ENCODE measurements around the gene ZFP42.
"Not testable (repeated sequence)": the region's sequence is repeated elsewhere in the genome, so short reads cannot be mapped to it uniquely, and the experiment has no call there.

Gene ZFP42

DNA sequence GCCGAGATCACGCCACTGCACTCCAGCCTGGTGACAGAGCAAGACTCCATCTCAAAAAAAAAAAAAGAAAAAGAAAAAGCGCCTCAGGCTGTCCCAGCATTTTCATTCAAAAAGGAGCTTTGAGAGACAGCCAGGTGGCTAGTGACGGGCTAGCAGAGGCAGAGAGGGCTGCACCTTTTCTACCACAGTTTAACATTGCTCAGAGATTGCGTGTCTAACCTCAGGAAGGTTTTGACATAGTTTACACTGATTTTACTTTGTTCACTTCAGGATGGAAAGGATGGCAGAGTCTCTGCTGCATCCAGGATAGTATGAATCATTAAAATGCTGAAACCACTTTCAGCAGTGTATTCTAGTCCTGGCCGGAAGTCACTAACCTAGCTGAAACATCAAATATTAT is 28.1 kb downstream of the ZFP42 start:
- no peak overlapping the region for H3K9ac ChIP-seq (ENCODE audit: low read length)
- H3K4me1 ChIP-seq (ENCODE audit: control insufficient read depth, insufficient read depth, low read length) = no peaks in the 10 kb centered on the region
- no peak overlapping the region for H3K4me3 ChIP-seq (ENCODE audit: low read length)
- no peaks in the 10 kb centered on the region for H3K27me3 ChIP-seq (replicated peaks; ENCODE audit: control insufficient read depth, insufficient read depth, low read length)
- no peaks in the 10 kb centered on the region for H3K9me3 ChIP-seq (ENCODE audit: control insufficient read depth, low read length)
- no peak for DNase-seq (ENCODE audit: low read depth)
- no peaks in the 10 kb centered on the region for H3K36me3 ChIP-seq (ENCODE audit: control insufficient read depth, insufficient read depth, low read length, severe bottlenecking)

DNA sequence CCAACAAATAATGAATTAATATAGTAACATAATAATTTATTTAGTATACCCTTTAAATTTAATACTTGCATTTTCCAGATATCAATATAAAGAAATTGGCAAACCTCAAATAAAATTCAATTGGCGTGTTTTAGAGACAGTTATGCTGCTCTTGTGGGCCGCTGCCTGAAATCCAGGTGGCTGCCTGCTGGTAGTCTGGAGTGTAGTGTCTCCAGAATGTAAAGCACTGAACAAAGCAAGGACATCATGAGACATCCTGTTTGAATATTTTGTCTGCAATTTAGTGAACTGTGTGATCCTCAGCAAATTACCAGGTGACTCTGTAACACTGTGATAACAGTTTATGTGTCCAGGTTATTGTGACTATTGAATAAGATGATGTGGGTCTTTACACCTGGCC is 29.9 kb downstream of the ZFP42 start:
- no peak for DNase-seq (ENCODE audit: low read depth)
- no peak overlapping the region for H3K9ac ChIP-seq (ENCODE audit: low read length)
- no peak overlapping the region for H3K4me3 ChIP-seq (ENCODE audit: low read length)

DNA sequence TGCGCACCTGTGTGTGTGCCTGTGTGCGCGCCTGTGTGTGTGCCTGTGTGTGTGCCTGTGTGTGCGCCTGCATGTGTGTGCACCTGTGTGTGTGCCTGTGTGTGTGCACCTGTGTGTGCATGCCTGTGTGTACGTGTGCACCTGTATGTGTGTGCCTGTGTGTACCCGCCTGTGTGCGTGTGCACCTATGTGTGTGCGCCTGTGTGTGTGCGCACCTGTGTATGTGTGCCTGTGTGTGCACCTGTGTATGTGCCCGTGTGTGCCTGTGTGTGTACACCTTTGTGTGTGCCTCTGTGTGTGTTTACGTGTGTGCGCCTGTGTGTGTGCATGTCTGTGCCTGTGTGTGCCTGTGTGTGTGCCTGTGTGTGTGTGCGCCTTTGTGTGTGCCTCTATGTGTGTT is 33.5 kb downstream of the ZFP42 start:
- Histone ChIP-seq H3K4me3 (ENCODE audit: low read length) (no peak overlapping the region), H3K9ac (ENCODE audit: low read length) (no peak overlapping the region), H3K36me3 (ENCODE audit: control insufficient read depth, insufficient read depth, low read length, severe bottlenecking) (no peaks in the 10 kb centered on the region), H3K9me3 (ENCODE audit: control insufficient read depth, low read length) (no peaks in the 10 kb centered on the region), H3K27me3 (replicated peaks; ENCODE audit: control insufficient read depth, insufficient read depth, low read length) (no peaks in the 10 kb centered on the region), H3K4me1 (ENCODE audit: control insufficient read depth, insufficient read depth, low read length) (no peaks in the 10 kb centered on the region)
- no peak for DNase-seq (ENCODE audit: low read depth)

More for the DNA sequence above, 29.9 kb downstream of the ZFP42 start:
- Histone ChIP-seq H3K36me3 (ENCODE audit: control insufficient read depth, insufficient read depth, low read length, severe bottlenecking) (no peaks in the 10 kb centered on the region), H3K9me3 (ENCODE audit: control insufficient read depth, low read length) (no peaks in the 10 kb centered on the region), H3K27me3 (replicated peaks; ENCODE audit: control insufficient read depth, insufficient read depth, low read length) (no peaks in the 10 kb centered on the region), H3K4me1 (ENCODE audit: control insufficient read depth, insufficient read depth, low read length) (no peaks in the 10 kb centered on the region)

DNA sequence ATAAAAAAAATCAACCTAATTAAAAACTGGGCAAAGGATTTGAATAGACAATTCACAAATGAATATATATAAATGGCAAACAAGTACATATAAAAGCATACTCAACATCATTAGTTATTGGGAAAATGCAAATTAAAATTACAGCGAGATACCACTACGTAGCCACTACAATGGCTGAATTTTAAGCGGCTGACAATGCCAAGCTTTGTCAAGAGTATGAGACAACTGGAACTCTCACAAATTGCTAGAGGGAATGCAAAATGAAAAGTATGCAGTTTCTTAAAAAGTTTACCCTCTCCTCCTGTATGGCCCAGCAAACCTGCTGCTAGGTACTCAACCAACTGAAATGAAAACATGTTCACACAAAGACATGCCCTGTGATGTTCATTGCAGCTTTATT is 34.8 kb downstream of the ZFP42 start:
- H3K9ac ChIP-seq (ENCODE audit: low read length) = no peak overlapping the region
- no peak overlapping the region for H3K4me3 ChIP-seq (ENCODE audit: low read length)
- H3K27me3 ChIP-seq (replicated peaks; ENCODE audit: control insufficient read depth, insufficient read depth, low read length) = no peaks in the 10 kb centered on the region
- no peak for DNase-seq (ENCODE audit: low read depth)
- no peaks in the 10 kb centered on the region for H3K4me1 ChIP-seq (ENCODE audit: control insufficient read depth, insufficient read depth, low read length)
- H3K36me3 ChIP-seq (ENCODE audit: control insufficient read depth, insufficient read depth, low read length, severe bottlenecking) = no peaks in the 10 kb centered on the region
- H3K9me3 ChIP-seq (ENCODE audit: control insufficient read depth, low read length) = no peaks in the 10 kb centered on the region

- H3K36me3 ChIP-seq (ENCODE audit: control insufficient read depth, insufficient read depth, low read length, severe bottlenecking) = no peaks in the 10 kb centered on the region
- H3K9ac ChIP-seq (ENCODE audit: low read length) = no peak overlapping the region
- H3K27me3 ChIP-seq (replicated peaks; ENCODE audit: control insufficient read depth, insufficient read depth, low read length) = no peaks in the 10 kb centered on the region
- H3K4me1 ChIP-seq (ENCODE audit: control insufficient read depth, insufficient read depth, low read length) = no peaks in the 10 kb centered on the region
- no peak overlapping the region for H3K4me3 ChIP-seq (ENCODE audit: low read length)
- no peaks in the 10 kb centered on the region for H3K9me3 ChIP-seq (ENCODE audit: control insufficient read depth, low read length)
- DNase-seq (ENCODE audit: low read depth) = no peak
Observed at GRCh38 chr4:188031751-188032150, 36.2 kb downstream of the ZFP42 start.

DNA sequence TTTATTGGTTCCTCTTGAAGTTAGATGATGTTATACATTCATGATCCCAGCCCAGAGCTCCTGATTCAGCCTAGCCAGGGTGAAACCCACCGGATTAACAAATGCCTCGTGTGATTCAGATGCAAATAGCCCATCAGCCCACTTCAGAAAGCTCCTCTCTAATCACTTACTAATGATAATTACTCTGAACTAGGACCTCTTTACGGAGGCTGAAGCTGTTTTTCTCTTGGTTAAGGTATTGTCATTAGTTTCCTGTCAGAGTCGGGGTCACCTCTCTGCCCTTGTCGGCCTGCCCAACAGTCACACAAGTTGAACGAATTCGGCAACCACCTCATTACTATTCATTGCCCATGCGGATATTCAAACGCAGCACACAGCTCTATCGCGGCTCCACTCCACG is 36.6 kb downstream of the ZFP42 start:
- DNase-seq (ENCODE audit: low read depth) = no peak
- Histone ChIP-seq H3K4me1 (ENCODE audit: control insufficient read depth, insufficient read depth, low read length) (no peaks in the 10 kb centered on the region), H3K4me3 (ENCODE audit: low read length) (no peak overlapping the region), H3K9me3 (ENCODE audit: control insufficient read depth, low read length) (no peaks in the 10 kb centered on the region), H3K27me3 (replicated peaks; ENCODE audit: control insufficient read depth, insufficient read depth, low read length) (no peaks in the 10 kb centered on the region), H3K9ac (ENCODE audit: low read length) (no peak overlapping the region), H3K36me3 (ENCODE audit: control insufficient read depth, insufficient read depth, low read length, severe bottlenecking) (no peaks in the 10 kb centered on the region)

DNA sequence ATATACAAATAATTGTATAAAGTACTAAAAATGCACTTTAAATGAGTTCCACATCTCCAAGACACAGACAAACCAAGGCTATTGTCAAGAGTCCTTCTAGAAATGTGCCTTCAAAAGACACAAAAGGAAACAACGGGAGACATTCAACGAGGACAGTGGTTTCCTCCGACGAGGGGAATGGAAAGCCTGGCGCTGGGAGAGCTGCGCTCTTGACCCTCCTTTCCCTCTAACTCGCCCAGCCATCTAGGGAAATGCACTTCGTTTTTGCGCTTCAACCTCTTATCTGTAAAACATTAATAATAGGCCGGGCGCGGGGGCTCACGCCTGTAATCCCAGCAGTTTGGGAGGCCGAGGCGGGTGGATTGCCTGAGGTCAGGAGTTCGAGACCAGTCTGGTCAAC is 37.0 kb downstream of the ZFP42 start:
- H3K9me3 ChIP-seq (ENCODE audit: control insufficient read depth, low read length) = no peaks in the 10 kb centered on the region
- no peak for DNase-seq (ENCODE audit: low read depth)
- H3K36me3 ChIP-seq (ENCODE audit: control insufficient read depth, insufficient read depth, low read length, severe bottlenecking) = no peaks in the 10 kb centered on the region
- H3K4me1 ChIP-seq (ENCODE audit: control insufficient read depth, insufficient read depth, low read length) = no peaks in the 10 kb centered on the region
- H3K27me3 ChIP-seq (replicated peaks; ENCODE audit: control insufficient read depth, insufficient read depth, low read length) = no peaks in the 10 kb centered on the region
- H3K9ac ChIP-seq (ENCODE audit: low read length) = no peak overlapping the region
- no peak overlapping the region for H3K4me3 ChIP-seq (ENCODE audit: low read length)

DNA sequence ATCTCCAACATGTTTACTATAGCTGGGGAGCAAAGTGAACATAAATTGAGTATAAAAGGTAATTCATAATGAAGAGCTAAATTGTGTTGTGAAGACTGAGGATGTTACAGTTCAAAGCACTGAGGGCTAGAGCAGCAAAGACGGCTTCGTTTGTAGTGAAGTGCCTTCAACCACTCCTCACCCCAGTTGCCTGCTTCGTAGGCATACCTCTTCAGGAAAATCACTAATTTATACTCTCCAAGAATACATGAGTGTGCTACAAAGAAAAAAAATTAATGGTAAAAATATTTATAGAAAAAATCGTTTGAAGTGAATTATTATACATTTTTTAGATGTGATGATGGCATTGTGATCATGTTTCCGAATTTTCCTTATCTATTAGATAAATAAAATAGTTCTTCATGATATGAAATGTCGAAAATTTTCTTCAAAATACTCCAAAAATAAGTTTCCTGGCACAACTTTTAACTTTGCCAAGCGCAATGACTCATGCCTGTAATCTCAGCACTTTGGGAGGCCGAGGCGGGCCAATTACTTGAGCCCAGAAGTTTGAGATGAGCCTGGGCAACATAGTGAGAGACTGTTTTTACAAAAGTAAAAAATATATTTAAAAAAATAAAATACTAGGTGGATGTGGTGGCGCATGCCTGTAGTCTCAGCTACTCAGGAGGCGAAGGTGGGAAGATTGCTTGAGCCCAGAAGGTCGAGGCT is 41.6 kb downstream of the ZFP42 start:
- Histone ChIP-seq H3K4me3 (ENCODE audit: low read length) (no peak overlapping the region), H3K27me3 (replicated peaks; ENCODE audit: control insufficient read depth, insufficient read depth, low read length) (no peaks in the 10 kb centered on the region), H3K36me3 (ENCODE audit: control insufficient read depth, insufficient read depth, low read length, severe bottlenecking) (no peaks in the 10 kb centered on the region), H3K4me1 (ENCODE audit: control insufficient read depth, insufficient read depth, low read length) (no peaks in the 10 kb centered on the region), H3K9ac (ENCODE audit: low read length) (no peak overlapping the region), H3K9me3 (ENCODE audit: control insufficient read depth, low read length) (no peaks in the 10 kb centered on the region)
- no peak for DNase-seq (ENCODE audit: low read depth)

DNA sequence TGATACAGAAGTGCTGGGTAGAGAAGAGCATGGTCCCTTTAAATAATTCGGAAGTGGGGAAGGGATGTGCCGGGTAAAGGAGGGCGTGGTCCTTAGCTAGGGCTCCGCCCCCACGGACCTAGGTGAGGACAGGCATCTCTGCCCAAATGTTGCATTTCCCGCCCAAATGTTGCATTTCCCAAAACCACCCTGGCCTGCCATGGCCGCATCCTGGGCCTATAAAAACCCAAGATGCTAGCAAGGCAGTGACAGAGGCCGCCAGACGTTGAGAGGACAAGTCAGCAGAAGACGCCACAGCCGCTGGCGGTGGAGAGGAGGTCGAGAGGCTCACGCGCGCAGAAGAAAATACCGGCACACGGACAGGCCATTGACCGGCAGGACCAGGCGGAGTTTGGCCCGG is 46.1 kb downstream of the ZFP42 start:
- no peaks in the 10 kb centered on the region for H3K36me3 ChIP-seq (ENCODE audit: control insufficient read depth, insufficient read depth, low read length, severe bottlenecking)
- H3K27me3 ChIP-seq (replicated peaks; ENCODE audit: control insufficient read depth, insufficient read depth, low read length) = peaks cover 3% of the 10 kb centered on the region

DNA sequence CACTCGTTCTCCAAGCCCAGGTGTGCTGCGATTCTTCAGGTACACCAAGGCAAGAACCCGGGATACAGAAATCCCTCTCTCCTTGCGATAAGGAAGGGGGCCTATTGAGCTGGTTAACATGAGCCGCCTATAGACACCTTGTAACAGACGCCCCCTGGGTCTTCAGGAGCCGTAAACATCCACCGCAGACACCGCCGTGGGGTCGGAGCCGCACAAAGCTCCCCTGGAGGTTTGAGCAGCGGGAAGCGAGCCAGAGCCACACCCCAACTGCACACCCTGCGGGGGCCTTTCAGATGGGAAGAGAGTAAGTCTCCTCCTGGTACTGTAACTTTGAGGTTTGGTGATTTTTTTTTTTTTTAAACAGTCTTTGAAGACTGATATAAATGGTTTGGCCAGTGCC is 46.6 kb downstream of the ZFP42 start:
- no peaks in the 10 kb centered on the region for H3K4me1 ChIP-seq (ENCODE audit: control insufficient read depth, insufficient read depth, low read length)
- H3K27me3 ChIP-seq (replicated peaks; ENCODE audit: control insufficient read depth, insufficient read depth, low read length) = peaks cover 3% of the 10 kb centered on the region
- DNase-seq (ENCODE audit: low read depth) = no peak
- H3K36me3 ChIP-seq (ENCODE audit: control insufficient read depth, insufficient read depth, low read length, severe bottlenecking) = no peaks in the 10 kb centered on the region
- no peaks in the 10 kb centered on the region for H3K9me3 ChIP-seq (ENCODE audit: control insufficient read depth, low read length)
- no peak overlapping the region for H3K4me3 ChIP-seq (ENCODE audit: low read length)
- no peak overlapping the region for H3K9ac ChIP-seq (ENCODE audit: low read length)

More for the DNA sequence above, 46.1 kb downstream of the ZFP42 start:
- DNase-seq (ENCODE audit: low read depth) = no peak
- Histone ChIP-seq H3K9me3 (ENCODE audit: control insufficient read depth, low read length) (no peaks in the 10 kb centered on the region), H3K4me1 (ENCODE audit: control insufficient read depth, insufficient read depth, low read length) (no peaks in the 10 kb centered on the region), H3K4me3 (ENCODE audit: low read length) (no peak overlapping the region), H3K9ac (ENCODE audit: low read length) (no peak overlapping the region)

- H3K4me1 ChIP-seq (ENCODE audit: control insufficient read depth, insufficient read depth, low read length) = no peaks in the 10 kb centered on the region
- peaks cover 3% of the 10 kb centered on the region for H3K27me3 ChIP-seq (replicated peaks; ENCODE audit: control insufficient read depth, insufficient read depth, low read length)
- H3K36me3 ChIP-seq (ENCODE audit: control insufficient read depth, insufficient read depth, low read length, severe bottlenecking) = no peaks in the 10 kb centered on the region
- no peaks in the 10 kb centered on the region for H3K9me3 ChIP-seq (ENCODE audit: control insufficient read depth, low read length)
- no peak overlapping the region for H3K9ac ChIP-seq (ENCODE audit: low read length)
- DNase-seq (ENCODE audit: low read depth) = no peak
- no peak overlapping the region for H3K4me3 ChIP-seq (ENCODE audit: low read length)
Observed at GRCh38 chr4:188043154-188043553, 47.6 kb downstream of the ZFP42 start.

GRCh38 chr4:188045461-188045860 is 49.9 kb downstream of the ZFP42 start:
- not testable (repeated sequence) for DNase-seq (ENCODE audit: low read depth); H3K4me3 ChIP-seq (ENCODE audit: low read length); H3K9ac ChIP-seq (ENCODE audit: low read length); H3K4me1 ChIP-seq (ENCODE audit: control insufficient read depth, insufficient read depth, low read length); H3K36me3 ChIP-seq (ENCODE audit: control insufficient read depth, insufficient read depth, low read length, severe bottlenecking); H3K9me3 ChIP-seq (ENCODE audit: control insufficient read depth, low read length); H3K27me3 ChIP-seq (replicated peaks; ENCODE audit: control insufficient read depth, insufficient read depth, low read length)

Measured in adipocyte (in vitro differentiated cells).